HG02885 (cell line): ENCODE data around the gene IPO4.

Experiments
- ATAC-seq: cut with Tn5 transposase; IDR thresholded peaks from one replicate; pipeline ENCODE4 v1.9.1; 2021; ENCODE audit warnings: mild to moderate bottlenecking; ENCODE audit not compliant: unreplicated experiment, poor library complexity

The IPO4 gene

GRCh38 chr14:24177041-24177825 lies 11.4 kb downstream of the IPO4 start:
- ATAC-seq = no peak

- no peak for ATAC-seq
Measured at GRCh38 chr14:24176599-24176998, 12.0 kb downstream of the IPO4 start.

- ATAC-seq = no peak
Measured at GRCh38 chr14:24172871-24173281, 15.7 kb downstream of the IPO4 start.

- ATAC-seq = no peak
Measured at GRCh38 chr14:24172261-24172860, 16.3 kb downstream of the IPO4 start.

DNA sequence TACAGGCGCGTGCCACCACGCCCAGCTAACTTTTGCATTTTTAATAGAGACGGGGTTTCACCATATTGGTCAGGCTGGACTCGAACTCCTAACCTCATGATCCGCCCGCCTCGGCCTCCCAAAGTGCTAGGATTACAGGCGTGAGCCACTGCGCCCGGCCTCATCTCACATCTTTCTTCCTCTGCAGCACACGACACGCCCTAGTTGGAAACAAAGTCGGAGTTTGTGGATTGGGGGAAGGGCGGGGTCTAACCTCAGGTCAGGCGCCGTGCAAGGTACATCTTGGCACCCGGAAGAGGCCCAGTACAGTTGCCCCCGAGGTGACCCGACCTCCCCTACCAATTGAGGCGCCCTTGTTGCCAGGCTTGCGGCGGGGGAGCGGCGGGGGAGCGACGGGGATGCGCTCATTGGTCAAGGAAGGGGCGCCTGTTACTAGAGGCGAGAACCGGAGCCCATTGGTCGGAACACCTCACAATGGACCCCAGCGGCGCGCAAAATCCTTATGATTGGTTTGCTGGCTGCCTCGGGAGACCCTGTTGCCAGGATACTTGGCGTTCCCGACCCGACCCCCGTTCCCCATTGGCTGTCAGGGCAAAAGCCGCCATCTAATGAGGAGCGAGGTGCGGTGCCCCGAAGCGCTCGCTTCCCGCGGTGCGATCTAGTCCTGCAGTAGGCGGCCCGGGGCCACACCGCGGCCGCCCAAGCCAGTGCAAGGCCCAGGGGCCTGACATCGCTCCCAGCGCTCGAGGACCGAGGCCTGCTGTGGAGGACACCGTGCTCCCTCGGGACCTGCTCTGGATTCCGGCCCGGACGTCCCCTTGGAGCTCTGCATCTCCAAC lies 17.0 kb downstream of the IPO4 start, which contains the start of gene REC8:
Gene REC8, plus strand, starts transcription at position 659 of the 839 bp plus-strand sequence. CDS start 473 bp downstream, outside the sequence.
- peak; percentile 69 for ATAC-seq

- no peak for ATAC-seq
Measured at GRCh38 chr14:24167469-24168114, 21.0 kb downstream of the IPO4 start.

GRCh38 chr14:24165785-24166184 lies 22.8 kb downstream of the IPO4 start:
- no peak for ATAC-seq

- ATAC-seq = no peak
Measured at GRCh38 chr14:24164518-24164991, 24.1 kb downstream of the IPO4 start.

- ATAC-seq = no peak
Measured at GRCh38 chr14:24162093-24162492, 26.5 kb downstream of the IPO4 start.

DNA sequence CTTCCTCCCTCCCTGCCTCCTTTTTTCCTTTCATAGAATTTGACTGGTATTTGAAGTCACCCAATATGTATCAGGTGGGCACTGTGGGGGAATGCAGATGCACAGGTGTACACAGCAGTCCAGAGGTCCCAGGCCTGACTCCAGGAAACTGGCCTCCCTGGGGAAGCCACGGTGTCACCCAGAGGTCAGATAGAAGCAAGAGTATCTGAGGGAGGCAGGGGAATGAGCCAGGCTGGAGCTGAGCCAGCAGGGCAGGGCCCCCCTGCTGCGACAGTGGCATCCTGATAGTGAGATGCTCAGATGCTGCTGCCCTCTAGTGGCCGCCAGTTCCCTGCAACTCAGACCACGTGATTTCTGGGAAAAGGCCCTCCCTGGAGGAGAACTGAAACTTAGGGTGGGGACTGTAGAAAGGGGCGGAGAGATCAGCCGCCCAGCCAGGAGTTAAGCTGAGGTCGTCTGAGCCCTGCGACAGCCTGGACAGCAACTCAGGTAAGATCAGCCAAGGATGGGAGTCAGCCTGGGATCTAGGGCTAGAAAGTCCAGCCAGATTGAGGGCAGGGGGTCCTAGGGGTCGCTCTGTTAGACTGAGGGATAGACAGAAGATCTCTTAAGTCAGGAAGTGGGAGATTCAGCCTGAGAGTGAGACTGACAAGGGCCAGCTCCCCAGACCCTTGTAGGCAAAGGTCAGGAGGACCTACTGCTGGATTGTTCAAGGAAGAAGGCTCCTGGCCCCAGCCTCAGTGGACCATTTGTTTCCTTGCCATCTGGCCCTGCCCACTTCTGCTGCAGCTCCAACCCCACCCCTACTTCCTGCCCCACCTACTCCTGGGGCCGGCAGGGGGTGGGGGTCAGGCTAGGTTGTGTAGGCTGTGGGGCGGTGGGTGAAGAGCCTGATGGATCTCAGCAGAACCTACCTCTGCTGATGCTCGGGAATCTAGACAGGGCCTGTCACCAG lies 27.5 kb downstream of the IPO4 start, which contains the start of gene IRF9:
Gene IRF9, plus strand, starts transcription at position 416 of the 955 bp plus-strand sequence. CDS start 880 bp downstream, outside the sequence.
- peak; percentile 87 for ATAC-seq

- no peak for ATAC-seq
Measured at GRCh38 chr14:24160499-24160849, 28.1 kb downstream of the IPO4 start.

DNA sequence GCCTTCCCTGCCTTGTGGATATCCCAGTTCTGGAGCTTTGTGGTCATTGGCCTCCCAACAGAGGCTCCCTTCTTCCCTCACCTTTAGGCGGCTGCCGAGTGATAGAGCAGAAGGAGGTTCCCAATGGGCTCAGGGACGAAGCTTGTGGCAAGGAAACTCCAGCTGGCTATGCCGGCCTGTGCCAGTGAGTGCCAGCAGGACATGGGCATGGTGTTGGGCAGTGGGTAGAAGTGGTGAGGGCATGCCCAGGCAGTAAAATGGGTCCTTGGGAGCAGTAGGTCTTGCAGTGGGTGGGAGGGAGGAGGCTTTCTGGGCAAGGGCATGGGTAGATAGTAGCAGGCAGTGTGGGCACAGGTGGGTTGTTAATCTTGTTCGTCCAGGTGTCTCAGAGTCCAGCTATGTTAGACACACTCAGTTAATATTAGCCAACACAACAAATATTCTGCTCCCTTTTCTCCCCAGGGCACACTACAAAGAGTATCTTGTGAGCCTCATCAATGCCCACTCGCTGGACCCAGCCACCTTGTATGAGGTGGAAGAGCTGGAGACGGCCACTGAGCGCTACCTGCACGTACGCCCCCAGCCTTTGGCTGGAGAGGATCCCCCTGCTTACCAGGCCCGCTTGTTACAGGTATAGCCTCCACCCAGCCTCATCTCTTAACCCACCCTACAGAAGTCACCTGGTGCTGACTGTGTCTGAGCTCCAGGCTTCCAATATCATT lies 28.7 kb downstream of the IPO4 start:
- ATAC-seq = no peak

DNA sequence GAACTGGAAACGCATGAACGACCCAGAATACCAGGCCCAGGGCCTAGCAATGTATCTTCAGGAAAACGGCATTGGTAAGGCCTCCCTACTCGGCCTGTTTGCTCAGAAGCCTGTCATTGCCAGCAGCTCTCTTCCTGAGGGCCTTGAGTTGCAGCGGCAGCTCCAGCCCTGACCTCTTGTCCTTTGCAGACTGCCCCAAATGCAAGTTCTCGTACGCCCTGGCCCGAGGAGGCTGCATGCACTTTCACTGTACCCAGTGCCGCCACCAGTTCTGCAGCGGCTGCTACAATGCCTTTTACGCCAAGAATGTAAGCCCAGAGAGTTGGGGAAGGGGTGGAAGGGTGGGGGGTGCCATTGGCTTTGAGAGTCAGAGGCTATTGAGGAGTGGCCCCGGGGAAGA lies 31.3 kb downstream of the IPO4 start:
- no peak for ATAC-seq

DNA sequence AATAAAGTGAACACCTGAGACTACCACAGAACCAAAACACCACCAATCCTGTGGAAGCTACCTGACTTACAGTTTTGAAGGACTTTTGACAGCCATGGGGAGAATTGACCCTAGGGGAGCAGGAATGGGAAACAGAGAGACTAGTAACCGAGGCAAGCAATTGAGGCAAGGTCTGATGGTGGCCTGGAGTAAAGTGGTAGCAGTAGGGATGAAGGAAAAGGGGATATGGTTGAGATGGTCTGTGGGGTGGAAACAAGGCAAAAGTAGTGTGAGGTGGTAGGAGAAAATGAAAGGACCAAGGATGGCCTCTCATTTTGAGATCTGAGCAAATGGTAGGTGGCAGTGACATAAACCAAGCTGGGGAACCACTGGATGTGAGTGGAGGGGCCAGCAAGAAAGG lies 31.8 kb downstream of the IPO4 start:
- no peak for ATAC-seq

DNA sequence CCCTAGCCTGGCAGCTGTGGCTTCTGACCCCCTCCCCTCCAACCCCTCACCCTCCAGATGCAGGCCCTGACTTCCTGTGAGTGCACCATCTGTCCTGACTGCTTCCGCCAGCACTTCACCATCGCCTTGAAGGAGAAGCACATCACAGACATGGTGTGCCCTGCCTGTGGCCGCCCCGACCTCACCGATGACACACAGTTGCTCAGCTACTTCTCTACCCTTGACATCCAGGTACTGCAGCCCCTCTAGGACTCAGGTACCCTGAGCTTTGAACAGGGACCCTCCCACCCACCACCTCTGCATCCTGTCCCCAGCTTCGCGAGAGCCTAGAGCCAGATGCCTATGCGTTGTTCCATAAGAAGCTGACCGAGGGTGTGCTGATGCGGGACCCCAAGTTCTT lies 33.5 kb downstream of the IPO4 start:
- no peak for ATAC-seq

GRCh38 chr14:24151404-24152080 lies 37.1 kb downstream of the IPO4 start:
- ATAC-seq = no peak

DNA sequence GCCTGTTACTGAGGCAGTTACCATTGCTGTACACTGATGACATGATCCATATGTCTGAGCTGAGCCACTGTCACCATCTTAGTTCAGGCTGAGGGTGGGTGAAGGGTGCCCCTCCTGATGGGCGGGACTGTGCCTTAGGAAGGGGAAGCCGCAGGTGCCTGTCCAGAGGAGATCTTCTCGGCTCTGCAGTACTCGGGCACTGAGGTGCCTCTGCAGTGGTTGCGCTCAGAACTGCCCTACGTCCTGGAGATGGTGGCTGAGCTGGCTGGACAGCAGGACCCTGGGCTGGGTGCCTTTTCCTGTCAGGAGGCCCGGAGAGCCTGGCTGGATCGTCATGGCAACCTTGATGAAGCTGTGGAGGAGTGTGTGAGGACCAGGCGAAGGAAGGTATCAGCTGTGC lies 37.6 kb downstream of the IPO4 start:
- no peak for ATAC-seq

- no peak for ATAC-seq
Measured at GRCh38 chr14:24150567-24150966, 38.0 kb downstream of the IPO4 start.
